ENCODE measurements around the gene FUCA1.
"Not testable (repeated sequence)": the region's sequence is repeated elsewhere in the genome, so short reads cannot be mapped to it uniquely, and the experiment has no call there.

FUCA1 gene

GRCh38 chr1:23895082-23895481 lies 27.0 kb upstream of the FUCA1 start:
- DNase-seq, result no peak

- no peak for DNase-seq
Observed at GRCh38 chr1:23889074-23889473, 21.0 kb upstream of the FUCA1 start.

GRCh38 chr1:23885222-23885621 lies 17.1 kb upstream of the FUCA1 start:
- DNase-seq, result no peak

- no peak for DNase-seq
Observed at GRCh38 chr1:23882746-23883145, 14.7 kb upstream of the FUCA1 start.

- DNase-seq, result no peak
Observed at GRCh38 chr1:23879809-23880208, 11.7 kb upstream of the FUCA1 start.

- no peak for DNase-seq
Observed at GRCh38 chr1:23878668-23879067, 10.6 kb upstream of the FUCA1 start.

- DNase-seq, result no peak
Observed at GRCh38 chr1:23875382-23875781, 7.3 kb upstream of the FUCA1 start.

GRCh38 chr1:23872421-23872820 lies 4.3 kb upstream of the FUCA1 start:
- no peak for DNase-seq

- no peak for DNase-seq
Observed at GRCh38 chr1:23869051-23869450, 961 bp upstream of the FUCA1 start.

- no peak for DNase-seq
Observed at GRCh38 chr1:23868557-23869016, 497 bp upstream of the FUCA1 start.

GRCh38 chr1:23867542-23867894 lies 572 bp downstream of the FUCA1 start:
- no peak for DNase-seq

- DNase-seq, result no peak
Observed at GRCh38 chr1:23865543-23865930, 2.6 kb downstream of the FUCA1 start.

- no peak for DNase-seq
Observed at GRCh38 chr1:23864801-23865542, 3.1 kb downstream of the FUCA1 start.

- no peak for DNase-seq
Observed at GRCh38 chr1:23862640-23863039, 5.5 kb downstream of the FUCA1 start.

- DNase-seq, result no peak
Observed at GRCh38 chr1:23854568-23854967, 13.5 kb downstream of the FUCA1 start.

- not testable (repeated sequence) for DNase-seq
Observed at GRCh38 chr1:23853124-23853523, 15.0 kb downstream of the FUCA1 start.

GRCh38 chr1:23851406-23851805 lies 16.7 kb downstream of the FUCA1 start:
- DNase-seq, result not testable (repeated sequence)

- no peak for DNase-seq
Observed at GRCh38 chr1:23848673-23849616, 19.1 kb downstream of the FUCA1 start.

GRCh38 chr1:23847482-23848095 lies 20.5 kb downstream of the FUCA1 start:
- not testable (repeated sequence) for DNase-seq

GRCh38 chr1:23845163-23845562 lies 22.9 kb downstream of the FUCA1 start:
- no peak for DNase-seq

- DNase-seq, result no peak
Observed at GRCh38 chr1:23843644-23844043, 24.4 kb downstream of the FUCA1 start.

- DNase-seq, result peak; percentile 76
Observed at GRCh38 chr1:23838401-23838866, 29.7 kb downstream of the FUCA1 start.

- DNase-seq, result no peak
Observed at GRCh38 chr1:23837908-23838307, 30.2 kb downstream of the FUCA1 start.

Data from activated CD8-positive, alpha-beta memory T cell treated with anti-CD3 and anti-CD28 coated beads, Interleukin-2, amount 50 U/mL, for 4 hours (primary cell).